Erythroblast (primary cell): ENCODE measurements around the gene TMEM132C.

Experiments
- GATA1 ChIP-seq: IDR thresholded peaks from 2 replicates; pipeline ENCODE4 v1.6.1; 2011; ENCODE audit warnings: low read depth, mild to moderate bottlenecking, control low read depth, low read length, moderate library complexity
- POLR2A ChIP-seq: IDR thresholded peaks from 2 replicates; pipeline ENCODE4 v1.6.1; 2011; ENCODE audit warnings: mild to moderate bottlenecking, low read length

- no peak for TF ChIP-seq POLR2A
- no peak for TF ChIP-seq GATA1
These were observed 200.9 kb downstream of the TMEM132C start for GRCh38 chr12:128467882-128468281.
